ENCODE measurements around the gene REN.

The REN gene

DNA sequence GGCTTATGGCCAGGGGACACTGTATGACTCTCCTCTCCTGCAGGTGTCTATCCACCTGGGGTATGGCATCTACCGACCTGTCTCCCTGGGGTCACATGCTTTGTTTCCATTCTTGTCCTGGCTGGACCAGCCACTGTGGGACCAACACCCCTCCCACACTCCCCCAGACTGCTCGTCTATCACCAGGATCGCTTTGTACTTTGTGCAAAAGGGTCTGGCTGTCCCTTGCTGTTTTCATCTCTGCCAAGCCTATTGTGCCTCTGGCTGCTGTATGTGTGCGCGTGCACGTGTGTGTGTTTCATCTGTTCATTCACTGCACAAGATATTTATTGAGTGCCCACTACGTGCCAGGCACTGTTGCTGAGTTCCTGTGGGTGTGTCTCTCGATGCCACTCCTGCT lies 39.8 kb downstream of the REN start:
- TF ChIP-seq, protein P1, sequence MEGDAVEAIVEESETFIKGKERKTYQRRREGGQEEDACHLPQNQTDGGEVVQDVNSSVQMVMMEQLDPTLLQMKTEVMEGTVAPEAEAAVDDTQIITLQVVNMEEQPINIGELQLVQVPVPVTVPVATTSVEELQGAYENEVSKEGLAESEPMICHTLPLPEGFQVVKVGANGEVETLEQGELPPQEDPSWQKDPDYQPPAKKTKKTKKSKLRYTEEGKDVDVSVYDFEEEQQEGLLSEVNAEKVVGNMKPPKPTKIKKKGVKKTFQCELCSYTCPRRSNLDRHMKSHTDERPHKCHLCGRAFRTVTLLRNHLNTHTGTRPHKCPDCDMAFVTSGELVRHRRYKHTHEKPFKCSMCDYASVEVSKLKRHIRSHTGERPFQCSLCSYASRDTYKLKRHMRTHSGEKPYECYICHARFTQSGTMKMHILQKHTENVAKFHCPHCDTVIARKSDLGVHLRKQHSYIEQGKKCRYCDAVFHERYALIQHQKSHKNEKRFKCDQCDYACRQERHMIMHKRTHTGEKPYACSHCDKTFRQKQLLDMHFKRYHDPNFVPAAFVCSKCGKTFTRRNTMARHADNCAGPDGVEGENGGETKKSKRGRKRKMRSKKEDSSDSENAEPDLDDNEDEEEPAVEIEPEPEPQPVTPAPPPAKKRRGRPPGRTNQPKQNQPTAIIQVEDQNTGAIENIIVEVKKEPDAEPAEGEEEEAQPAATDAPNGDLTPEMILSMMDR (IDR thresholded peaks at IDR 0.05; ENCODE audit: extremely low read depth, missing control alignments) = no peak
- no peak for DNase-seq (ENCODE audit: low spot score)

DNA sequence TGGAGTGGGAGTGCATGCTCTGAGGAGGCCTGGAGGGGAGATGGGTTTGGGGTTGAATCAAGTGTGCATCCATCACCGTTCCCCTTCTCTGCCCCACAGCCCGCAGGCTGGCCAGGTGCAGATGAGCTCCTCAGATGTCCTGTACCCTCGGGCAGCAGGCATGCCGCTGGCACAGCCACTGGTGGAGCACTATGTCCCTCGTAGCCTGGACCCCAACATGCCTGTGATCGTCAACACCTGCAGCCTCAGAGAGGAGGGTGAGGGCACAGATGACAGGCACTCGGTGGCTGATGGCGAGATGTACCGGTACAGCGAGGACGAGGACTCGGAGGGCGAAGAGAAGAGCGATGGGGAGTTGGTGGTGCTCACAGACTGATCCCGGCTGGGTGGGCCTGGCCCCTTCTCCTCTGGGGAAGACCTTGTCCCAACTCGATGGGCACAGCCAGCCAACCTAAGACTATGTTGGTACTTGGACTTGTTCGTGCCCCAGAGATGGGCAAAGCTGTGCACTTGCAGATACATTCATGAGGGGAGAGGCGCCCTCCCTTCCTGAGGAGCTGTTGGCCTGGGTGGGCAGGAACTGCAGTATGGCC lies 40.3 kb downstream of the REN start:
- no peak for DNase-seq (ENCODE audit: low spot score)
- TF ChIP-seq, protein P1 (IDR thresholded peaks at IDR 0.05; ENCODE audit: extremely low read depth, missing control alignments) = no peak

DNA sequence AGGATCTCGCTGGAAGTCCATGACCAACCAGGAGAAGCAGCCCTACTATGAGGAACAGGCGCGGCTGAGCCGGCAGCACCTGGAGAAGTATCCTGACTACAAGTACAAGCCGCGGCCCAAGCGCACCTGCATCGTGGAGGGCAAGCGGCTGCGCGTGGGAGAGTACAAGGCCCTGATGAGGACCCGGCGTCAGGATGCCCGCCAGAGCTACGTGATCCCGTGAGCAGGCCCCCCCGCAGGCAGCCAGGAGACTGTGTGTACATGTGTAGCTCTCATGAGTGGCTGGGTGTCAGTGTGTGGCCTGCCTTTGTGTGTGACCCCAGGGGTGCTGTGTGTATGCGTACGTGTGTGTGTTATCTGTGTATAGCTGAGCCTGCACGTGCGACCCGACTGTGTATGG lies 41.5 kb downstream of the REN start:
- no peak for DNase-seq (ENCODE audit: low spot score)
- TF ChIP-seq, protein P1 (IDR thresholded peaks at IDR 0.05; ENCODE audit: extremely low read depth, missing control alignments) = no peak

DNA sequence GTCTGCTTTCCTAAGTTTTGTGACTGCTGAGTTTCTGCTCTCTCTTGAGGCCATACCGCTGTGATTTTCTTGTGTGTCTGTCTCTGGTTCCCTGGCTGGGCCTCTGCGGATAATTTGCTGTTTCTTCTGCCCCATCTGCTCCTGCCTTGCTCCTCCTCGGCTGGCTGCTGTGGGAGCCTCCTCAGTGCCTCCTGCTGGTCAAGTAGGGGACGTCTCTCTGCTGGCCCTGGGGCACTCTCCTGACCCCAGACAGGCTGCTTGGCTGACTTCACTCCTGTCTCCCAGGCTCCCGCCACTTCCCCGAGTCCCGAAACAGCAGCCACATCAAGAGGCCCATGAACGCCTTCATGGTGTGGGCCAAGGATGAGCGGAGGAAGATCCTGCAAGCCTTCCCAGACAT lies 42.8 kb downstream of the REN start:
- DNase-seq (ENCODE audit: low spot score) = no peak
- TF ChIP-seq, protein P1 (IDR thresholded peaks at IDR 0.05; ENCODE audit: extremely low read depth, missing control alignments) = no peak

DNA sequence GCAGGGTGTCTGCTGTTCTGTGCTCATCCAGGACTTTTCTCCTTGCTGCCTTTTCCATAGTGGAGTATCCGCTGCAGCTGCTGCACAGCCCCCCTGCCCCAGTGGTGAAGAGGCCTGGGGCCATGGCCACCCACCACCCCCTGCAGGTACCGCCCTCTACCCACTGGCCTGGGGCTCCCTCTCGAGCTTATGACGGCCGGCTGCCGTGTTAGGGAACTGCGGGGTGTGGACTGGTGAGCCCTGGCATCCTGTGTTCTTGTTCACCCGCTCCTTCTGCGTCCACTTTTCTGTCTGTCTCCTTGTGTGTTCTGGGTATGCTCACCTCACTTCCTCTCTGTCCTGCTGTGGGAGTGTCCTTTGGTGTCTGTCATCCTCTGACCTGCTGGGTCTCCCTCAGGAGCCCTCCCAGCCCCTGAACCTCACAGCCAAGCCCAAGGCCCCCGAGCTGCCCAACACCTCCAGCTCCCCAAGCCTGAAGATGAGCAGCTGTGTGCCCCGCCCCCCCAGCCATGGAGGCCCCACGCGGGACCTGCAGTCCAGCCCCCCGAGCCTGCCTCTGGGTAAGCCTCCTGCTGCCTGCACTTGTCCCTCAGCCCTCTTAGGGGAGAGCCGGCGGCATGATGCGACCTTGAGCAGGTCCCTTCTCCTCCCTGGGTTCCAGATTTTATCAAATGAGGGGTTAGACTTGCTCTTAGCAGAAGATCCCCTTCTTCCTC lies 44.1 kb downstream of the REN start:
- no peak for DNase-seq (ENCODE audit: low spot score)
- TF ChIP-seq, protein P1 (IDR thresholded peaks at IDR 0.05; ENCODE audit: extremely low read depth, missing control alignments) = no peak

DNA sequence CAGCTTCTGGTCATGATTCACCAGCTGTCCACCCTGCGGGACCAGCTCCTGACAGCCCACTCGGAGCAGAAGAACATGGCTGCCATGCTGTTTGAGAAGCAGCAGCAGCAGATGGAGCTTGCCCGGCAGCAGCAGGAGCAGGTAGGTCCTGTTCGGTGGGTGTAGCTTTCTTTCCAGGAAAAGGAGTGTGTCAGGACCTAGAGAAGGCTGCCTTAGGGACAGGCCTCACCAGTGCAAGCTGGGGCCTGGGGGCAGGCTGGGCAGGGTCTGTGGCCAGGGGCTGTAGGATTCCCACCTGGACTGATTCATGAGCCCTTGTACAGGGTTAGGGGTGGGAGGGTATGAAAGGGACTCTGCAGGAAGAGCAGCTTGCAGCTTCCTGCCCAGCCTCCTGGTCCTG lies 49.6 kb downstream of the REN start:
- TF ChIP-seq, protein P1 (IDR thresholded peaks at IDR 0.05; ENCODE audit: extremely low read depth, missing control alignments) = no peak

DNA sequence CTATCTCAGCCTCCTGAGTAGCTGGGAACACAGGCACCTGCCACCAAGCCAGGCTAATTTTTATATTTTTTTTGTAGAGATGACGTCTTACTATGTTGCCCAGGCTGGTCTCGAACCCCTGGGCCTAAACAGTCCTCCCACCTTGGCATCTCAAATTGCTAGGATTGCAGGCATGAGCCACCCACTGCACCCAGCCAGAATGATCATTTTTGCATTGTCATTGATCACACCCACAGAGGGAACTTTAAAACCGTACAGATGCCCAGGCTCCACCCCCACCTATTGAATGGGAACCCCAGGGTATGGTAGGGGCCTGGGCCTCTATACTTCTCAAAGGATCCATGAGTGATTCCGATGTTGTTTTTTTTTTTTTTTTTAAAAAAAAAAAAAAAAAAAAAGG lies 51.0 kb downstream of the REN start:
- no peak for DNase-seq (ENCODE audit: low spot score)
- TF ChIP-seq, protein P1 (IDR thresholded peaks at IDR 0.05; ENCODE audit: extremely low read depth, missing control alignments) = no peak

More for the DNA sequence above, 49.6 kb downstream of the REN start:
- DNase-seq (ENCODE audit: low spot score) = no peak
